Liver (tissue), 3 donors: ENCODE data around the gene TANC2.

Experiments used
- CTCF ChIP-seq: fragments of 150-350 bp; IDR thresholded peaks from 2 replicates; pipeline ENCODE4 v1.5.1; 2017; ENCODE audit warnings: improper control_type of control experiment, low read depth, low read length; ENCODE audit not compliant: missing input control
- FOXA1 ChIP-seq: IDR thresholded peaks from 2 replicates; pipeline ENCODE4 v1.6.1; 2016; ENCODE audit warnings: antibody characterized with exemption
- GABPA ChIP-seq, 2 donors: IDR thresholded peaks in 1 of 2; conservative IDR thresholded peaks in 1 of 2; 2 replicates each; pipeline ENCODE4 v1.6.1; 2016; ENCODE audit warnings: antibody characterized with exemption in 2 of 2, mild to moderate bottlenecking in 1 of 2, moderate library complexity in 1 of 2
- HNF4G ChIP-seq: IDR thresholded peaks from 2 replicates; pipeline ENCODE4 v1.6.1; 2016; ENCODE audit warnings: antibody characterized with exemption
- JUND ChIP-seq, 2 donors: IDR thresholded peaks; 2 replicates each; pipeline ENCODE4 v1.6.1; 2016; ENCODE audit warnings: antibody characterized with exemption in 2 of 2
- MAX ChIP-seq: IDR thresholded peaks from 2 replicates; pipeline ENCODE4 v1.6.1; 2016; ENCODE audit warnings: antibody characterized with exemption
- RXRA ChIP-seq, 2 donors: IDR thresholded peaks; 2 replicates each; pipeline ENCODE4 v1.6.1; 2017 to 2018; ENCODE audit warnings: antibody characterized with exemption in 2 of 2, mild to moderate bottlenecking in 1 of 2
- SP1 ChIP-seq: IDR thresholded peaks from 2 replicates; pipeline ENCODE4 v1.6.1; 2018; ENCODE audit warnings: antibody characterized with exemption, mild to moderate bottlenecking
- TAF1 ChIP-seq: conservative IDR thresholded peaks from 2 replicates; pipeline ENCODE4 v1.6.1; 2016; ENCODE audit warnings: antibody characterized with exemption, mild to moderate bottlenecking
- YY1 ChIP-seq: IDR thresholded peaks from 2 replicates; pipeline ENCODE4 v1.6.1; 2016; ENCODE audit warnings: antibody characterized with exemption, mild to moderate bottlenecking
- TF ChIP-seq, protein P1 (sequence below): IDR thresholded peaks from 2 replicates; pipeline ENCODE4 v1.6.1; 2016; ENCODE audit warnings: antibody characterized with exemption, mild to moderate bottlenecking
- TF ChIP-seq, protein P2 (sequence below): IDR thresholded peaks from 2 replicates; pipeline ENCODE4 v1.6.1; 2016; ENCODE audit warnings: antibody characterized with exemption
- donor health status: healthy.
- donor health status: healthy.

DNA sequence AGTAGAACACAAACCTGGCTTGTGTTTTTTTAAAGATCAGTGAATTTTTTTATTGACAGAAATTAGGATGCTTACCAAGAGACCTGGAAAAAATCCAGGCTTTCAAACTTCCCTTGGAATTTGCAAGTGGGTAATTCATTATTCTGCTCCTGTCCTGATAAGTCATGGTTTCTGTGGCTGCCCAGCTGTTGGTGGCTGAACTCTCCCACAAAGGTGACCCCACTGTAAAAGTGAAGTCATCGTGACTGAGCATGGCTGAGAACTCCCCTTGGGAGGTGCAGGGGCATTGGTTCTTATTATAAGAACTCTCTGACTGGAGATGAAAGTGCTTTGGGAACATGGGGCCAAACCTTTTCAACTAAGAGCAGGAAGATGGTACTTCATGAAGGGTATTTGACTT is 46.6 kb upstream of the TANC2 start:
- TF ChIP-seq, protein P1, sequence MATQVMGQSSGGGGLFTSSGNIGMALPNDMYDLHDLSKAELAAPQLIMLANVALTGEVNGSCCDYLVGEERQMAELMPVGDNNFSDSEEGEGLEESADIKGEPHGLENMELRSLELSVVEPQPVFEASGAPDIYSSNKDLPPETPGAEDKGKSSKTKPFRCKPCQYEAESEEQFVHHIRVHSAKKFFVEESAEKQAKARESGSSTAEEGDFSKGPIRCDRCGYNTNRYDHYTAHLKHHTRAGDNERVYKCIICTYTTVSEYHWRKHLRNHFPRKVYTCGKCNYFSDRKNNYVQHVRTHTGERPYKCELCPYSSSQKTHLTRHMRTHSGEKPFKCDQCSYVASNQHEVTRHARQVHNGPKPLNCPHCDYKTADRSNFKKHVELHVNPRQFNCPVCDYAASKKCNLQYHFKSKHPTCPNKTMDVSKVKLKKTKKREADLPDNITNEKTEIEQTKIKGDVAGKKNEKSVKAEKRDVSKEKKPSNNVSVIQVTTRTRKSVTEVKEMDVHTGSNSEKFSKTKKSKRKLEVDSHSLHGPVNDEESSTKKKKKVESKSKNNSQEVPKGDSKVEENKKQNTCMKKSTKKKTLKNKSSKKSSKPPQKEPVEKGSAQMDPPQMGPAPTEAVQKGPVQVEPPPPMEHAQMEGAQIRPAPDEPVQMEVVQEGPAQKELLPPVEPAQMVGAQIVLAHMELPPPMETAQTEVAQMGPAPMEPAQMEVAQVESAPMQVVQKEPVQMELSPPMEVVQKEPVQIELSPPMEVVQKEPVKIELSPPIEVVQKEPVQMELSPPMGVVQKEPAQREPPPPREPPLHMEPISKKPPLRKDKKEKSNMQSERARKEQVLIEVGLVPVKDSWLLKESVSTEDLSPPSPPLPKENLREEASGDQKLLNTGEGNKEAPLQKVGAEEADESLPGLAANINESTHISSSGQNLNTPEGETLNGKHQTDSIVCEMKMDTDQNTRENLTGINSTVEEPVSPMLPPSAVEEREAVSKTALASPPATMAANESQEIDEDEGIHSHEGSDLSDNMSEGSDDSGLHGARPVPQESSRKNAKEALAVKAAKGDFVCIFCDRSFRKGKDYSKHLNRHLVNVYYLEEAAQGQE, result no peak
- TF ChIP-seq, protein P2, sequence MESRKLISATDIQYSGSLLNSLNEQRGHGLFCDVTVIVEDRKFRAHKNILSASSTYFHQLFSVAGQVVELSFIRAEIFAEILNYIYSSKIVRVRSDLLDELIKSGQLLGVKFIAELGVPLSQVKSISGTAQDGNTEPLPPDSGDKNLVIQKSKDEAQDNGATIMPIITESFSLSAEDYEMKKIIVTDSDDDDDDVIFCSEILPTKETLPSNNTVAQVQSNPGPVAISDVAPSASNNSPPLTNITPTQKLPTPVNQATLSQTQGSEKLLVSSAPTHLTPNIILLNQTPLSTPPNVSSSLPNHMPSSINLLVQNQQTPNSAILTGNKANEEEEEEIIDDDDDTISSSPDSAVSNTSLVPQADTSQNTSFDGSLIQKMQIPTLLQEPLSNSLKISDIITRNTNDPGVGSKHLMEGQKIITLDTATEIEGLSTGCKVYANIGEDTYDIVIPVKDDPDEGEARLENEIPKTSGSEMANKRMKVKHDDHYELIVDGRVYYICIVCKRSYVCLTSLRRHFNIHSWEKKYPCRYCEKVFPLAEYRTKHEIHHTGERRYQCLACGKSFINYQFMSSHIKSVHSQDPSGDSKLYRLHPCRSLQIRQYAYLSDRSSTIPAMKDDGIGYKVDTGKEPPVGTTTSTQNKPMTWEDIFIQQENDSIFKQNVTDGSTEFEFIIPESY, result no peak
- TF ChIP-seq CTCF (no peak), GABPA (IDR thresholded peaks at IDR 0.05 in 1 of 2, conservative IDR thresholded peaks at IDR 0.05 in 1 of 2) (no peak), HNF4G (no peak), YY1 (no peak), RXRA (IDR thresholded peaks at IDR 0.05) (no peak), TAF1 (no peak), MAX (no peak), JUND (IDR thresholded peaks at IDR 0.05) (no peak), FOXA1 (no peak), SP1 (no peak)
